HepG2 (cell line): Measurements from ENCODE around the gene OVAAL.

Experiments used
- FOXA1 ChIP-seq, 2 experiments: fragments of 450-650 bp in 1 of 2; sonication (generic) in 1 of 2; formaldehyde crosslinking in 1 of 2; IDR thresholded peaks; 2 replicates each; pipeline versions ENCODE4 v1.4.0 to v1.6.1; 2016 to 2020; ENCODE audit warnings: missing genetic modification reagents in 1 of 2
- MAFF ChIP-seq: IDR thresholded peaks from 2 replicates; pipeline ENCODE4 v1.6.1; 2011; ENCODE audit warnings: low read depth, low read length, improper control_type of control experiment
- ZNF274 ChIP-seq: sonication (generic); formaldehyde crosslinking; IDR thresholded peaks from 2 replicates; pipeline ENCODE4 v1.5.1; 2020; ENCODE audit warnings: mild to moderate bottlenecking, missing genetic modification reagents
- TF ChIP-seq, protein P1 (sequence below): sonication (generic); formaldehyde crosslinking; IDR thresholded peaks from 2 replicates; pipeline ENCODE4 v1.5.0; 2020; ENCODE audit warnings: mild to moderate bottlenecking, missing genetic modification reagents, moderate library complexity

DNA sequence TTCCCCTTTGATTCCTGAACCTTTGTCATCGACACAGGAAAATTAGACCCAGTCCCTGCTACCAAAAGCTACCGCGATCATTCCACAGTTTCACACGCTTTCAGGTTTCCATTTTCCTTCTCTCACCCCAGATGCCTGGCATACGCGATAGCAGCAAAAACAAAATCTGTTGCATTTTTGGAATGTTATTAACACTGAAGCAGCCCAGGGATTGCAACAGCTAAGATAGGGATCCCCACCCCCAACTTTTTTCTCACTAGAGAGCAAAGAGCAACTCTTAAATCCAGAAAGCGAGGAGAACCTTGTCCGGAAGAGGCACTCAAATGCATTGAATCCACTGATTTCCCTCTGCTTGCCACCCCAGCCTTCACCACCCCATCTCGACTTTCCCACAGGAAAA lies 8.9 kb downstream of the OVAAL start:
- TF ChIP-seq, protein P1, sequence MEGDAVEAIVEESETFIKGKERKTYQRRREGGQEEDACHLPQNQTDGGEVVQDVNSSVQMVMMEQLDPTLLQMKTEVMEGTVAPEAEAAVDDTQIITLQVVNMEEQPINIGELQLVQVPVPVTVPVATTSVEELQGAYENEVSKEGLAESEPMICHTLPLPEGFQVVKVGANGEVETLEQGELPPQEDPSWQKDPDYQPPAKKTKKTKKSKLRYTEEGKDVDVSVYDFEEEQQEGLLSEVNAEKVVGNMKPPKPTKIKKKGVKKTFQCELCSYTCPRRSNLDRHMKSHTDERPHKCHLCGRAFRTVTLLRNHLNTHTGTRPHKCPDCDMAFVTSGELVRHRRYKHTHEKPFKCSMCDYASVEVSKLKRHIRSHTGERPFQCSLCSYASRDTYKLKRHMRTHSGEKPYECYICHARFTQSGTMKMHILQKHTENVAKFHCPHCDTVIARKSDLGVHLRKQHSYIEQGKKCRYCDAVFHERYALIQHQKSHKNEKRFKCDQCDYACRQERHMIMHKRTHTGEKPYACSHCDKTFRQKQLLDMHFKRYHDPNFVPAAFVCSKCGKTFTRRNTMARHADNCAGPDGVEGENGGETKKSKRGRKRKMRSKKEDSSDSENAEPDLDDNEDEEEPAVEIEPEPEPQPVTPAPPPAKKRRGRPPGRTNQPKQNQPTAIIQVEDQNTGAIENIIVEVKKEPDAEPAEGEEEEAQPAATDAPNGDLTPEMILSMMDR (CRISPR knock-in tag) = no peak
- TF ChIP-seq FOXA1 (IDR thresholded peaks at IDR 0.05) (no peak), FOXA1 (CRISPR knock-in tag; IDR thresholded peaks at IDR 0.05) (no peak), ZNF274 (CRISPR knock-in tag) (no peak), MAFF (no peak)
